ENCODE measurements around the gene REPIN1. TPM values are rescaled to one million over a fixed set of nuclear protein-coding genes. Genes with fewer than 3 reads are reported as not detected.
A peak's percentile ranks its signal among the peaks of the same experiment; 100 is the strongest.

REPIN1 gene
- total RNA-seq, 1 experiment from 2014 or later: 124 TPM

DNA sequence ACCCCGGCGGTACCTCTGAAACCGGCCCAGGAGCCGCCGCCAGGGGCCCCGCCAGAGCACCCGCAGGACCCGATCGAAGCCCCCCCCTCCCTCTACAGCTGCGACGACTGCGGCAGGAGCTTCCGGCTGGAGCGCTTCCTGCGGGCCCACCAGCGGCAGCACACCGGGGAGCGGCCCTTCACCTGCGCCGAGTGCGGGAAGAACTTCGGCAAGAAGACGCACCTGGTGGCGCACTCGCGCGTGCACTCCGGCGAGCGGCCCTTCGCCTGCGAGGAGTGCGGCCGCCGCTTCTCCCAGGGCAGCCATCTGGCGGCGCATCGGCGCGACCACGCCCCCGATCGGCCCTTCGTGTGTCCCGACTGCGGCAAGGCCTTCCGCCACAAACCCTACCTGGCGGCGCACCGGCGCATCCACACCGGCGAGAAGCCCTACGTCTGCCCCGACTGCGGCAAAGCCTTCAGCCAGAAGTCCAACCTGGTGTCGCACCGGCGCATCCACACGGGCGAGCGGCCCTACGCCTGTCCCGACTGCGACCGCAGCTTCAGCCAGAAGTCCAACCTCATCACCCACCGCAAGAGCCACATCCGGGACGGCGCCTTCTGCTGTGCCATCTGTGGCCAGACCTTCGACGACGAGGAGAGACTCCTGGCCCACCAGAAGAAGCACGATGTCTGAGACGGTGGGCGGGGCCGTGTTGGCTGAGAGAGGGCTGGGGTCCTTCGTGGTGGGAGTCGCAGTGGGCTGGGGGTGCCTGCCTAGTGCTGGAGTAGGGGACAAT, 3.8 kb downstream of the REPIN1 start:
- Histone ChIP-seq H3K79me2 (ENCODE audit: low read length) (peaks cover 52% of the 10 kb centered on the region), H4K20me1 (ENCODE audit: low read length) (0 out of 2 replicates have a peak, but pooled peaks cover 11% of the 10 kb centered on the region), H3K27me3 (ENCODE audit: low read length) (no peaks in the 10 kb centered on the region), H3K9me3 (ENCODE audit: low read length) (no peaks in the 10 kb centered on the region), H3F3A (ENCODE audit: low read length, unreplicated experiment) (peaks cover 4% of the 10 kb centered on the region), H3K36me3 (ENCODE audit: low read depth, low read length) (no peaks in the 10 kb centered on the region), H2AFZ (ENCODE audit: low read length) (no peak overlapping the region), H3K4me2 (ENCODE audit: low read length) (no peak overlapping the region), H3K9ac (ENCODE audit: low read length) (no peak overlapping the region), H3K4me3 (ENCODE audit: low read length) (no peak overlapping the region), H3K9me2 (replicated peaks; ENCODE audit: low read length) (no peaks in the 10 kb centered on the region), H3K27ac (ENCODE audit: low read length) (no peak overlapping the region), H3K4me1 (ENCODE audit: insufficient read depth, low read length) (peaks cover 25% of the 10 kb centered on the region)
- intact Hi-C loops (cut with micrococcal nuclease): no loop called here
- ChIA-PET POLR2A (ENCODE audit: unreplicated experiment) (no interaction called here), CTCF (no interaction called here)
- no TSS peak for BruUV-seq (replicated peaks)
- no peak for ATAC-seq
- TF ChIP-seq, protein P1, sequence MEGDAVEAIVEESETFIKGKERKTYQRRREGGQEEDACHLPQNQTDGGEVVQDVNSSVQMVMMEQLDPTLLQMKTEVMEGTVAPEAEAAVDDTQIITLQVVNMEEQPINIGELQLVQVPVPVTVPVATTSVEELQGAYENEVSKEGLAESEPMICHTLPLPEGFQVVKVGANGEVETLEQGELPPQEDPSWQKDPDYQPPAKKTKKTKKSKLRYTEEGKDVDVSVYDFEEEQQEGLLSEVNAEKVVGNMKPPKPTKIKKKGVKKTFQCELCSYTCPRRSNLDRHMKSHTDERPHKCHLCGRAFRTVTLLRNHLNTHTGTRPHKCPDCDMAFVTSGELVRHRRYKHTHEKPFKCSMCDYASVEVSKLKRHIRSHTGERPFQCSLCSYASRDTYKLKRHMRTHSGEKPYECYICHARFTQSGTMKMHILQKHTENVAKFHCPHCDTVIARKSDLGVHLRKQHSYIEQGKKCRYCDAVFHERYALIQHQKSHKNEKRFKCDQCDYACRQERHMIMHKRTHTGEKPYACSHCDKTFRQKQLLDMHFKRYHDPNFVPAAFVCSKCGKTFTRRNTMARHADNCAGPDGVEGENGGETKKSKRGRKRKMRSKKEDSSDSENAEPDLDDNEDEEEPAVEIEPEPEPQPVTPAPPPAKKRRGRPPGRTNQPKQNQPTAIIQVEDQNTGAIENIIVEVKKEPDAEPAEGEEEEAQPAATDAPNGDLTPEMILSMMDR (conservative IDR thresholded peaks at IDR 0.05; ENCODE audit: low read depth, low read length): no peak
- TF ChIP-seq EZH2phosphoT487 (IDR thresholded peaks at IDR 0.05; ENCODE audit: borderline replicate concordance, low read length) (no peak), EZH2 (IDR thresholded peaks at IDR 0.05; ENCODE audit: low read length, unreplicated experiment) (no peak)
- DNase-seq: no peak

DNA sequence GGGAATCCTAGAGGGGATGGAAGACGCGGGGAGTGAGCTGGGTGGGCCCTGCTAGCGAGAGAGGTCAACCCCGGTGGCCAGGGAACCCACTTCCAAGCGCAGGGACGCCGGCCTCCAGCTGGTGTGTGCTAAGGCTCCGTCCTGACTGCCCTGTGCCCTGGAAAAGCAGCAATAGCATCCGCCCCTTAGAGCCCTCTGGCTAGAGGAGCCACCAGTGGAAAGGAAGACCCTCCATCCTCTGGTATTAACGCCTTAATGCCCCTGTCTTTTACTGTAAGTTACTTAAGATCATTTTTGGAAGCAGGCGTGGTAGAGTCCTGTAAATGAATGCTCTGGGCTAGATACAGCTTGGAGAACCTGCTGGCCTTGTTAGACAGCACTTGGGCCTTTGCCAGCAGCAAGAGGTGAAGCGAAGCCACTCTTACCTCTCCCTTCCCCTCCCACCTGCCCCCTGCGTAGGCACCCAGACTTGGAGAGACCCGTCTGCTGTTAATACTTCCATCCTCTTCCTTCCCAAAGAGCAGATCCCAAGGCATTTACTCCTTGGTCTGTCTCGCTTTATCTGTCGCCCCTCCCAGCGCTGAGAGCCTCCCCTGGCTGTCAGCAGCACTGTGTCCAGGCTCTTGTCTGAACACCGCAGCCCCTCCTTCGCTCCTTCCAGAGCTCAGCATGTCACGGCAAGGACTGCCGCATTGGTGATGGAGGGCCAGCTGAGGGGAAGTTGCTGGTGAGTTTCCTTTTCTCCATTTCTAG, 4.6 kb downstream of the REPIN1 start:
- intact Hi-C loops (cut with micrococcal nuclease): no loop called here
- no peak overlapping the region for H3K9ac ChIP-seq (ENCODE audit: low read length)
- H3K4me1 ChIP-seq (ENCODE audit: insufficient read depth, low read length): peaks cover 21% of the 10 kb centered on the region

More for the DNA sequence above, 4.6 kb downstream of the REPIN1 start:
- Histone ChIP-seq H3K79me2 (ENCODE audit: low read length) (peaks cover 52% of the 10 kb centered on the region), H3F3A (ENCODE audit: low read length, unreplicated experiment) (peaks cover 5% of the 10 kb centered on the region), H3K36me3 (ENCODE audit: low read depth, low read length) (no peaks in the 10 kb centered on the region), H3K27me3 (ENCODE audit: low read length) (no peaks in the 10 kb centered on the region), H3K27ac (ENCODE audit: low read length) (no peak overlapping the region), H3K9me3 (ENCODE audit: low read length) (no peaks in the 10 kb centered on the region), H4K20me1 (ENCODE audit: low read length) (0 out of 2 replicates have a peak, but pooled peaks cover 11% of the 10 kb centered on the region), H2AFZ (ENCODE audit: low read length) (no peak overlapping the region), H3K4me3 (ENCODE audit: low read length) (no peak overlapping the region), H3K4me2 (ENCODE audit: low read length) (no peak overlapping the region), H3K9me2 (replicated peaks; ENCODE audit: low read length) (no peaks in the 10 kb centered on the region)
- ATAC-seq: no peak
- POLR2A ChIA-PET (ENCODE audit: unreplicated experiment): interaction anchor here (0.5 kb wide), 1 partner anchor 1184 kb away, joined by 3 read pairs; no protein-coding TSS in a partner anchor
- CTCF ChIA-PET: no interaction called here
- TF ChIP-seq EZH2 (IDR thresholded peaks at IDR 0.05; ENCODE audit: low read length, unreplicated experiment) (no peak), EZH2phosphoT487 (IDR thresholded peaks at IDR 0.05; ENCODE audit: borderline replicate concordance, low read length) (no peak)
- TF ChIP-seq, protein P1 (conservative IDR thresholded peaks at IDR 0.05; ENCODE audit: low read depth, low read length): no peak
- DNase-seq: no peak
- BruUV-seq (replicated peaks): TSS peak; percentile 1
